Hepatocyte (in vitro differentiated cells): ENCODE data around the gene ST14.

ENCODE experiments used
- CTCF ChIP-seq: fragments of 200-600 bp; sonication (generic); IDR thresholded peaks from 2 replicates; pipeline ENCODE4 v1.5.1; 2016; ENCODE audit warnings: antibody characterized with exemption, mild to moderate bottlenecking; ENCODE audit not compliant: poor library complexity
- EZH2 ChIP-seq: fragments of 200-600 bp; sonication (generic); IDR thresholded peaks from 2 replicates; pipeline ENCODE4 v1.6.1; 2016; ENCODE audit warnings: antibody characterized with exemption, mild to moderate bottlenecking, borderline replicate concordance
- EZH2phosphoT487 ChIP-seq: fragments of 200-600 bp; sonication (generic); IDR thresholded peaks from one replicate; pipeline ENCODE4 v1.6.1; 2018; ENCODE audit warnings: antibody characterized with exemption, mild to moderate bottlenecking, low read depth, moderate library complexity; ENCODE audit not compliant: unreplicated experiment, severe bottlenecking

- TF ChIP-seq EZH2phosphoT487 (no peak), CTCF (no peak), EZH2 (no peak)
Observed at GRCh38 chr11:130125638-130126037, 33.9 kb upstream of the ST14 start.
